Head of caudate nucleus (tissue), 42 donors: ENCODE data around the gene HTRA3.

ENCODE experiments used
- DNase-seq, 42 donors: peaks; one replicate each; pipeline versions ENCODE4 v3.0.0 to v3.0.0-alpha.2; 2020 to 2021; ENCODE audit warnings: mixed read lengths in 7 of 42
- intact Hi-C: fragments of 100-400 bp; cut with DNase I; formaldehyde crosslinking; loops from one replicate; pipeline ENCODE4 v1.15.0; 2022

The HTRA3 gene

GRCh38 chr4:8285976-8286718 is 16.6 kb downstream of the HTRA3 start:
- intact Hi-C loops, result no loop called here
- DNase-seq, result no peak

GRCh38 chr4:8286719-8287342 is 17.3 kb downstream of the HTRA3 start:
- intact Hi-C loops, result no loop called here
- no peak for DNase-seq

GRCh38 chr4:8287343-8288280 is 18.1 kb downstream of the HTRA3 start:
- intact Hi-C loops, result no loop called here
- no peak for DNase-seq

- intact Hi-C loops, result no loop called here
- no peak for DNase-seq
Measured at GRCh38 chr4:8289151-8289750, 19.7 kb downstream of the HTRA3 start.

GRCh38 chr4:8289956-8290700 is 20.6 kb downstream of the HTRA3 start:
- intact Hi-C loops, result no loop called here
- no peak for DNase-seq

GRCh38 chr4:8290701-8290970 is 21.1 kb downstream of the HTRA3 start:
- DNase-seq, result no peak
- intact Hi-C loops, result no loop called here

- DNase-seq, result no peak
- intact Hi-C loops, result no loop called here
Measured at GRCh38 chr4:8291036-8291682, 21.6 kb downstream of the HTRA3 start.

GRCh38 chr4:8291701-8292477 is 22.3 kb downstream of the HTRA3 start:
- intact Hi-C loops, result no loop called here
- DNase-seq, result peak in 1 of 42 donors; percentile 2

GRCh38 chr4:8292478-8293107 is 23.0 kb downstream of the HTRA3 start:
- intact Hi-C loops, result no loop called here
- DNase-seq, result no peak

- peak in 1 of 42 donors; percentile 2 for DNase-seq
- intact Hi-C loops, result no loop called here
Measured at GRCh38 chr4:8293131-8293975, 23.8 kb downstream of the HTRA3 start.

GRCh38 chr4:8294036-8294435 is 24.5 kb downstream of the HTRA3 start:
- no peak for DNase-seq
- intact Hi-C loops, result no loop called here

- intact Hi-C loops, result no loop called here
Measured at GRCh38 chr4:8294775-8295174, 25.2 kb downstream of the HTRA3 start.

GRCh38 chr4:8295471-8295870 is 25.9 kb downstream of the HTRA3 start:
- peak in 1 of 42 donors; percentile 2 for DNase-seq
- intact Hi-C loops, result no loop called here

More at GRCh38 chr4:8294775-8295174, 25.2 kb downstream of the HTRA3 start:
- no peak for DNase-seq

GRCh38 chr4:8296491-8296890 is 26.9 kb downstream of the HTRA3 start:
- intact Hi-C loops, result no loop called here
- DNase-seq, result no peak

- peak in 1 of 42 donors; percentile 12 for DNase-seq
- intact Hi-C loops, result no loop called here
Measured at GRCh38 chr4:8297141-8297601, 27.6 kb downstream of the HTRA3 start.
